Epidermal melanocyte (primary cell): ENCODE results near the gene RPL21.
"Not testable (repeated sequence)": the region's sequence is repeated elsewhere in the genome, so short reads cannot be mapped to it uniquely, and the experiment has no call there.

Source experiments
- DNase-seq: peaks from one replicate; pipeline ENCODE4 v3.0.0; 2011; ENCODE audit warnings: low spot score; ENCODE audit not compliant: insufficient read length

The RPL21 gene

DNA sequence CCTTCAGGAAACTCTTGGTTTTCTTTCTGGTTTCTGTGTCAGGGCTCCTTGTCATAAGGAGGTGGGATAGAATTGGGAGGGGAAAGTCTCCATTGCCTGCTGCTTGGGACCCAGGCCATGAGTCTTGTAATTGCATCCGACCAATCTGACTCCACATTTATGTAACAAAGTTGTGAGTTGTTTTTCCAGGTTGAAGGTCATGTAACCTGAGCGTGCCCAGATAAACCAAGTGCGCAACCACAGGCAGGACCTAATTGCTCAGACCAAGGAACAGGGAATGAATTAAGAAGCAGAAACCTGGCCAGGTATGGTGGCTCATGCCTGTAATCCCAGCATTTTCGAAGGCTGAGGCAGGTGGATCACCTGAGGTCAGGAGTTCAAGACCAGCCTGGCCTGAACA, 37.0 kb downstream of the RPL21 start:
- no peak for DNase-seq

DNA sequence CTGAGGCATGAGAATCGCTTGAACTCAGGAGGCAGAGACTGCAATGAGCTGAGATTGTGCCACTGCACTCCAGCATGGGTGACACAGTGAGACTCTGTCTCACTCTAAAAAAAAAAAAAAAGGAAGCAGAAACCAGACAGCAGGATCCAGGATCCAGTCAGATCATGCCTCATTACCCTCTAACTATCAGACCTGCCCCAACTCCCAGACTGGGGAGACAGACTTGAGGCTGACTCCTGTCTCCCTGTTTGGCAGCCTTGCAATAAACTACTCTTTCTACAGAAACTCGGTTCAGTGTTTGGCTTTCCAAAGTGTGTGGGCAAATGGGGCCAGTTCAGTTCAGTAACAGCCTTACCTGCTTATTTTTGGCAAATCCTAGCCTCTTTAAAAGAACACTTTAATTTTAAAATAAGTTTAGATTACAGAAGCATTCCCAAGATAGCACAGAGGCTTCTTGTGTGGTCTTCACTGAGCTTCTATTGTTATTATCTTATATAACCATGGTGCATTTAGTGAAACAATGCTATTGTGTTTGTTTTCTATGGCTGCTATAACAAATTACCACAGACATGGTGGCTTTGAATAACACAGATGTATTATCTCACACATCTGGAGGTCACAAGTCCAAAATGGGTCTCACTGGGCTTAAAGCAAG, 37.8 kb downstream of the RPL21 start:
- no peak for DNase-seq

DNA sequence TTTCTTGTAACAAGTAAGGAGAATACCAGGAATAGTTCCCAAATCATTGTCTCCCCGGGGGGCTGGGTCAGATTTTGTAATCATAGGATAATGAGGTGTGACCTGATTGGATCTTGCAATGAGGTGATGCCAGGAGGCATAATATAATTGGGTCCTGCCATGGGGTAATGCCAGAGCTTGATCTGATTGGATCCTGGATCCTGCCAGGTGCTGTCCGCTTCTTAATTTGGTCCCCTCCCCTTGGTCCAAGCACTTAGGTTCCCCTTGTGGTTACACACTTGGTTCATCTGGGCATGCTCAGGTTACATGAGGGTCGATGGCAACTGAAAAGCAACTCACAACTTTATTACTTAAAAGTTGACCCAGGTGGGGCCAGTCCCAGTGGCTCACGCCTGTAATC, 39.4 kb downstream of the RPL21 start:
- DNase-seq, result no peak

DNA sequence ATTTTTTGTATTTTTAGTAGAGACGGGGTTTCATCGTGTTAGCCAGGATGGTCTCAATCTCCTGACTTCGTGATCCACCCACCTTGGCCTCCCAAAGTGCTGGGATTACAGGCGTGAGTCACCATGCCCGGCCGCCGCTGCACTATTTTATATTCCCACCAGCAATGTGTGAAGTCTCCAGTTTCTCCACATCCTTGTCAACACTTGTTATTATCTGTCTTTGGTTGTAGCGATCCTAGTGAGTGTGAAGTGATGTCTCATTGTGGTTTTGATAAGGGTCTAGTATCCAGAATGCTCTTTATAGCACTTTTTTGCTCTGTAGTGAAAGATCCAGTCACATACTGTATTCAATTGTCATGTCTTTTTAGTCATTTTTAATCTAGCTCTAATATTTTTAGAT, 40.6 kb downstream of the RPL21 start:
- DNase-seq, result not testable (repeated sequence)

DNA sequence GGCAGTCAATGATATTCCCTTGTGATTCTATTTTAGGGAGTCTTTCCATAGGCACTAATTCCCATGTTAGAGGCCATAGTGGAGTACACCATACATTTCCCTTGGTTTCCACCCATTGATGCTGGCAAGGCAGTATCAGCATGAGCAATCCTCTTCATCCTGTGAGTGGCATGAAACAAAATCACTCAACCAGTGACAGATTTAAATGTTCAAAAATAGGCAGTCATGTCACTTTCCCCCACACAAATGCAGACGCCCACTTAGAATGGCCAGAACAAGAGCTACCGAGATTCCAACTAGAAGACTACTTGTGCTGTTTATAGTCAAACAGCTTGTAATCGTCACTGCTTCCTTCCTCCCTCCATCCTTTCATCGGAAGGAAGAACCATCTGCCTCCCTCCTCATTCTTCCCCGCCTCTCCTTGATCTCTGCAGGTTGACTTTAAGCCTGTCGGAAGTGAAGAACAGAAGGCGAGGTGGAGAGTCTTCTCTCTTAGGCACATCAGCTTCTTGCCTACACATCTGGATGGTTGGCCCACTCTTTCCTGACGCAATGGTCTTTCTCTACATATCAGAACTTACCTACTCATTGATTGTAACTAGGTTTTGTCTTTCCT, 41.8 kb downstream of the RPL21 start:
- DNase-seq, result no peak

DNA sequence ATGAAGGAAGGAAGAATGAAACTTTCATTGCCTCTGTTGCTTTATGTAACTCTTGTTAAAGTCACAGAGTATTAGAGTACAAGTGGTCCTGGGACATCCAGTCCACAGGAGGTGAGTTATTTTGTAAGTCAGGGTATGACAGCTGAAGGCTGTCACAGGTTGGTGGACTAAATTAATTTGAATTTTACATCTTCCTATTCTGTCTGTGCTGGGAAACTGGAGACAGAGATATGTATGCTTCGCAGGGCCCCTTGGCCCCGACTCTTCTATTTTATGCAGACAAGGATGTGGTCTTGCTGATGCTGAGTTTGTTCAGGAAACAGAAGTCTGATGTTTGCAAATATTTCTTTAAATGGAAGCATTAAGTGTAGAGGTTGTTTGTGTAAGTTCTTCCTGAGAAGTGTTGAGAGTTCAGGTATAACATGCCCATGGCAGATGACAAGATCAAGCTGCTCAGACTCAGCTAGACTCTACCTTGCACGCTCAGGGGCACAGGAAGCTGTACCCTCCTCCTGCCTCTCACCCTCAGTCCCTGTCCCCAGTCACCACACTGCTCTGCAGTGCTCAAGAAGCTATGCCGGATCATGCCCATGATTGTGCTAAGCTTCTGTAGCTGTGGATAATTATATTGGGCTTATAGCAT, 42.6 kb downstream of the RPL21 start:
- DNase-seq, result no peak

DNA sequence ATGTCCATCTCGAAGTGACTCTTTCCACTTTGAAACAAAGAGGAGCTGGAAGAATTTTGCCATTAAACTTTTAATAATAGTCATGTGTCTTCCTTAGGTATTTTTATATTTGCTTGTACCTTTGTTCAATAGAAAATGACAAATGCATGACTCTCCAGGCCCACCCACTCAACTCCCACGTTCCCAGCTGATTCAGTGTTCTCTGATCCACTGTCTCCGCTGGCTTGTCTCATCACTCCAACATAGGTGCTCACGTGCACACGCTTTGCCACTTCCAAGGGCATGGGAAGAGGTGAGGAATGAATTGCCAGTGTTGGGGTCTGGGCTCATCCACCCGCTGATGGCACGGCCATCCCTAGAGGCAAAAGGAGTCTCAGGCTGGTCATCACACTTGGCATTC, 43.7 kb downstream of the RPL21 start:
- DNase-seq, result no peak

DNA sequence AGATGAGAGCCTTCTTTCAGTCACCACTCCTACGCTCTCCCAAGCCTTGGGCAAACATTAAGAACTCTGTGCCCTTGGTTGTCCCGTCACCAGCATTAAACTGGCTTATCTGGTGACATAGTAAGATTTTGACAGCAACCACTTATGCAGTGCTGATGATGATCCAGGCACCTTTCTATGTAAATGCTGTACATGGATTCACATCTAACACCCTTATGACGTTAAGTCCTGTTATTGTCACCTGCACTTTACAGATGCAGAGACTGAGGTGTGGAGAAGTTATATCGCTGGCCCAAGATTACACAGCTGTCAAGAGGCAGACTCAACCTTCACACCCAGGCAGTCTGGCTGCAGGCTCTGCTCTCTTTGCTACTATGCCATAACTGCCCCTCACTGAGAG, 44.3 kb downstream of the RPL21 start:
- no peak for DNase-seq

DNA sequence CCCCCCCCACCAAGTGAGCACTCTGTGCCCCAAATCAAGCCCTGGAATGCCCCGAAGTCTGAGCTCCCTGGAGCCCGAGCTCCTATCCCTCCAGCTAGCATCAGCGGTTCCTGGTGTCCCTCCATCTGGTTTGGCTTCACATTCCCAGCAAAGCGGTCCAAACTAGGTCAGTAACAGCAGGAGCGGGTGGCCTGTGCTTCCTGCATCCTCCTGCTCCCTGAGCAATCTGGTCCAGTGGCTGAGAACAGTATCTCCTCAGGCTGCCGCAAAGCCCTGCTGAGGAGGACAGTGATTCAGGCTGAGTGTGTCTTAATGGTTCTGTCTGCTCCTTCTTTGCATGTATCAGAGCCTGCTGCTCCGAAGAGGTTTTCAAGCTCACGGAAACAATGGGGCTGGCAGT, 45.1 kb downstream of the RPL21 start:
- no peak for DNase-seq

DNA sequence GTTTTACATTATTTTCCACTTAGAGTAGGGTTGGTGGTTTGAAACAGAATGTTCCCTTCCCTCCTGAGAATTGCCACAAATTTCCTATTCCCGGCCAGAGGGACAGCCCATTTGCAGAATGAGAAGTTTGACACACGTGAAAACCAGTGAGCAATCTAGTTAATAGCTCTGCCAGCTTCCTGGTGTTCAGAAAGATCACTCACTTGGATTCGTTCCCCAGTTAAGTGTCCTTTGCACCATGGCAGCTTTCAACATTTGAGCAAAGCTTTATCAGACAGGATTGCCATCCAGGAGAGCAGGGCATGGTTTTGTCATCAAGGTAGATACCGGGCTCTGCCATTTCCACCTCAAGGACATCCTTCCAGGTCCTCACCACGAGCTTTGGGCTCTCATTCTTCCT, 47.5 kb downstream of the RPL21 start:
- DNase-seq, result no peak

DNA sequence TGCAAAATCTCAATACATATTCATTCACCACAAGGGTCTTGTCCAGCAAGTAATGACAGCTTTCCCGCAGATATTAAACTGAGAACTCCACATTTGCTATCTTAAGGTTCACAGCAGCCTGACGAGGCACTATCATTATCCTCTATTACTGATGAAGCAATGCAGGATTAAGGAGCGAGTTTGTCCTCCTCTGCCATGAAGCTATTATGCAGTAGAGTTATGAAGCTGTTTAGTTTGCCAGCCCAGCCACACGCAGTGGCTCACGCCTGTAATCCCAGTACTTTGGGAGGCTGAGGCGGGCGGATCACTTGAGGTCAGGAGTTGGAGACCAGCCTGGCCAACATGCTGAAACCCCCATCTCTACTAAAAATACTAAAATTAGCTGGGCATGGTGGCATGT, 49.0 kb downstream of the RPL21 start:
- DNase-seq, result not testable (repeated sequence)

DNA sequence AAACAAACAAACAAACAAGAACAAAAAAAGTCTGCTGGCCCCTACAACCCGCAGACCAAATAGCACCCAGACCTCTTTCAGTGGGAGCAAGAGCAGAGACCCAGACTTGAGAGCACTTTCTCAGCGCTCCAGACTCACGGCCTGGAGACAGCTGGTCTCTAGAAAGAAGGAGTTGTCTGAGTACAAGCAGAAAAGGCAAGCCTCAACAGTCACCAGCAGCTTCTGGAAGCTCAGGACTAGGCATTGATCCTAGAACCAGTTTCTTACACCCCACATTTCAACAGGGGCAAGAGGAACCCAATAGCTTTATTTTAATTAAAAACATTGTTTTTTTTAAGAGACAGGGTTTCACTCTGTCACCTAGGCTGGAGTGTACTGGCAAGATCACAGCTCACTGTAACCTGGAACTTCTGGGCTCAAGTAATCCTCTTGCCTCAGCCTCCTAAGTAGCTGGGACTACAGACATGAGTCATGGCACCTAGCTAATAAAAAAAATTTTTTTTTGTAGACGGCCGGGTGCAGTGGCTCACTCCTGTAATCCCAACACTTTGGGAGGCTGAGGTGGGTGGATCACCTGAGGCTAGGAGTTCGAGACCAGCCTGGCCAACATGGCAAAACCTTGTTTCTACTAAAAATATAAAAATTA, 49.7 kb downstream of the RPL21 start:
- DNase-seq, result no peak

DNA sequence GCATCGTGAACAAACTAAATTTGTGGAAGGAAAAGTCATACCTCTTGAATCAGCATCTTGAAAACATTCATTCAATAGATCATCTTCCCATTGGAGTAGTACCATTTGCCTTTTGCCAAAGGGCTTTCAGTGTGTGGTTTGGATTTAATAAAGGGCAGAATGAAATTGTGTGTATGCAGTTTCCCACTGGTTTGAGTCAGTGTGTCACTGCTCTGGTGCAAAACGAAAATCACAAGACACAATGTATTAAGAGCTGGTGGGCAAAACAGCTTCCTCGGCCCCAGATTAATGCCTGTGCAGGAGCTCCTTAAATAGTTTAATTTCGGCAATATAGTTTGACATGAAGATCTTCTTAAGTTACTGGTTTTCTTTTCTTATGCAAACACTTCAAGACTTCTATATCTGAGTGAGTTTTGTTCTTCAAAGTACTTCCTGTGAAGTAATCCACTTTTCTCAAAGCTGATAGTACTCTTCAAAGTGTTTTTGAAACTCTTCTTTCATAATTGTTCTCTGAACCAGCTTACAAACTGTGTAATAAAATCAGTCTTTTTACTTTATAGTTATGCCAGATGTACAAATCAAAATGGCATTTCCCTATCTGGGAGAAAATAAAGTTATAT, 51.4 kb downstream of the RPL21 start:
- no peak for DNase-seq

DNA sequence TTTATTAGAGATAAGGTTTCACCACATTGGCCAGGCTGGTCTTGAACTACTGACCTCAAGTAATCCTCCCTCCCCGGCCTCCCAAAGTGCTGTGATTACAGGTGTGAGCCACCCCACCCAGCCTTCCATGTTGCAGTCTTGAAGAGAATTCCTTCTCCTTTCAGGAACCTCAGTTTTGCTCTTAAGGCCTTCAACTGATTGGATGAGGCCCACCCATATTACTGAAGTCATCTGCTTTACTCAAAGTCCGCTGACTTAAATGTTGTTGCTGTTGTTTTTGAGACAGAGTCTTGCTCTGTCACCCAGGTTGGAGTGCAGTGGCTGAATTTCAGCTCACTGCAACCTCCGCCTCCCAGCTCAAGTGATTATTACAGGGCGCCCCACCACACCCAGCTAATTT, 52.7 kb downstream of the RPL21 start:
- no peak for DNase-seq

DNA sequence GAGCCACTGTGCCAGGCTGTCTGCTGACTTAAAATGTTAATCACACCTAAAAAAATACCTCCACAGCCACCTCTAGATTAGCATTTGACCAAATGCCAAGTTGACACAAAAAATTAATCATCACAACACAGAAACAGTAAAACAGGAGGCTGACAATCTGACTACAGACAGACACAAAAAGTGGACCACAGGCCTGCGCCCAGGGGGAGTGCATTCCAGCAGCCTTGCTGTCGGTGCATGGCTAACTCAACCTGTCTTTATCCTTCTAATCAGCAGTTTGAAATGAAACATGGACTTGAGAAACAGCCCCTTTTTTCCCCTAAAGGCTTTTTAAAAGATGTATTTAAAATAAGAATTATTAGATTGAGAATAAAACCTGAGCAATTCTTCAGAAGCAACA, 53.3 kb downstream of the RPL21 start:
- no peak for DNase-seq
